Fibroblast of pulmonary artery (primary cell): ENCODE data around the gene CLRN2.

ENCODE experiments used
- DNase-seq: peaks from one replicate; pipeline ENCODE4 v3.0.0-alpha.2; 2010; ENCODE audit warnings: low read depth
- H3K4me3 ChIP-seq: replicated peaks from 2 replicates; pipeline ENCODE4 v1.5.1; 2011; ENCODE audit warnings: low read depth, mild to moderate bottlenecking, control low read depth, low read length, moderate library complexity
- TF ChIP-seq, protein P1 (sequence below): IDR thresholded peaks from 2 replicates; pipeline ENCODE4 v1.5.1; 2011; ENCODE audit warnings: mild to moderate bottlenecking, control low read depth, low read length, inconsistent platforms; ENCODE audit errors: missing control alignments

The CLRN2 gene

DNA sequence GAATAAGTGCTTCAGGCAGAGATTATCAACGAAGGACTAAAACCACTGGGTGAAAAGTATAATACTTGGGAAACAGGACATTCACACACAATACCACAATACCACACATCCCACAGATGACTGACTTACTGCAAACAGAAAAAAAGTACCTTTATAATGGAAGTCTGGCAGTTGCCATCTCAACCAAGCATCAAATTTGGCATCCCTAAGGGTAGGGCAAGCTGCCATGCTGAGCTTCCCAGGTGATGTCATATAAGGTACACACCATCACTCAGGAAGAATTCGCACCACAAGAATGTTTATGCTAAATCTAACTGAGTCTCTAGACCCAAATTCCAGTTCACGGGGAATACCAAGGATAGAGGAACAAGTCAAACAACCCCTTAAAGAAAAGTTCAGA is 12.2 kb upstream of the CLRN2 start:
- H3K4me3 ChIP-seq = no peak overlapping the region
- TF ChIP-seq, protein P1, sequence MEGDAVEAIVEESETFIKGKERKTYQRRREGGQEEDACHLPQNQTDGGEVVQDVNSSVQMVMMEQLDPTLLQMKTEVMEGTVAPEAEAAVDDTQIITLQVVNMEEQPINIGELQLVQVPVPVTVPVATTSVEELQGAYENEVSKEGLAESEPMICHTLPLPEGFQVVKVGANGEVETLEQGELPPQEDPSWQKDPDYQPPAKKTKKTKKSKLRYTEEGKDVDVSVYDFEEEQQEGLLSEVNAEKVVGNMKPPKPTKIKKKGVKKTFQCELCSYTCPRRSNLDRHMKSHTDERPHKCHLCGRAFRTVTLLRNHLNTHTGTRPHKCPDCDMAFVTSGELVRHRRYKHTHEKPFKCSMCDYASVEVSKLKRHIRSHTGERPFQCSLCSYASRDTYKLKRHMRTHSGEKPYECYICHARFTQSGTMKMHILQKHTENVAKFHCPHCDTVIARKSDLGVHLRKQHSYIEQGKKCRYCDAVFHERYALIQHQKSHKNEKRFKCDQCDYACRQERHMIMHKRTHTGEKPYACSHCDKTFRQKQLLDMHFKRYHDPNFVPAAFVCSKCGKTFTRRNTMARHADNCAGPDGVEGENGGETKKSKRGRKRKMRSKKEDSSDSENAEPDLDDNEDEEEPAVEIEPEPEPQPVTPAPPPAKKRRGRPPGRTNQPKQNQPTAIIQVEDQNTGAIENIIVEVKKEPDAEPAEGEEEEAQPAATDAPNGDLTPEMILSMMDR = no peak
- DNase-seq = peak; percentile 8

DNA sequence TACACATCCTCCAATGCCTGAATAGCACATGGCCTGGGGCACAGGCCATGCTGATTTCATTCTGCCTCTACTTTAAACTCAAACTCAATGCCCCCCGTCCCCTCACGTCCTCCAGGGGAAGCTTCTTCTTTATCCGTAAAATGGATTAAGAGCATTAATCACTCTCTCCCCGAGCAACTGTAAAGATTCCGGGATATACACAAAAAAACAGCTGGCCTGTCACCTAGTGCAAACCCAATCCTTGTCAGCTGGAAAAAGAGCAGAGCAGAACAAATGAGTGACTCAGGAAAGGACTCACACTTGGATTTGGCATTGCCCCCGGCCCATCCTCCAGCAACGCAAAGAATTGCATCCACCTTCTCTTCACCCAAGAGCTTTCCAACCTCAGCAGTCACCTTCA is 10.9 kb upstream of the CLRN2 start:
- TF ChIP-seq, protein P1 = no peak
- H3K4me3 ChIP-seq = no peak overlapping the region
- DNase-seq = no peak

DNA sequence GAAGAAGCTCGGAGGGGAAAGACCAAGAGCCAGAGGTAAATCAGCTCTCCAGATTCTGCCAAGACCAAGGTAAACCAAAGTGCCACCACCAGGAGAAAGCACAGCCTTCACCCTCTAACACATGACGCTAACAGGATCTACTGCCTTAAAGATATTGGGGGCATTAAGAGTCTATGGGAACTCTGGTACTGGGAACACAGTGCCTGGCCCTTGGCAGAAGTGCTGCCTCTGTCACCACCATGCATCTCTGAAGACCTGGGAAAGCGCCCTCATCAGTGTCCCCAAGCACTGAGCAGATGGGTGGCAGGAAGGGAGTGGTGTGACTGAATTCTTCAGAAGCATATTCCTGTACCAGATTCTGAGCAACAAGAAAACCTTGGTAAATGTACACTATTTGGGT is 4.4 kb upstream of the CLRN2 start:
- no peak for DNase-seq
- TF ChIP-seq, protein P1 = no peak
- H3K4me3 ChIP-seq = peak overlapping the region; percentile 75

DNA sequence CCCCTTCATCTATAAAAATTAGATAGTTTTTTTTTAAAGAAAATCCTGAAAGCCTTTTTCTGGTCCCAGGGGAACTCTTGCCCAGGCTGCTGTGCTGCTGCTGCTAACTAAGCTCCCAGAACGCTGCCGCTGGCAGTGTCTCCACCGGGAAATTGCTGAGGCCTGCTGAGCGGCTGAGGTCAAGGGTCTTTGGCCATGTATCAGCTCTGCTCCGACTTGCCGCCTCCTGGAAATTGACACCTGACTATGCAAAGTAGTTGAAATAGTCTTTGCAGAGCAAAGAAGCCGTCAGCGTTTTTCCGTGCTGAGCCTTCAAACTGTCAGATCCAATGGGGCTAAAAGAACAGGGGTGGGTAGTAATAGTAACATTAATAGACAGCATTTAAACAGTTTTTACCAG is 3.9 kb upstream of the CLRN2 start:
- TF ChIP-seq, protein P1 = no peak
- H3K4me3 ChIP-seq = peak overlapping the region; percentile 75
- DNase-seq = peak; percentile 31

DNA sequence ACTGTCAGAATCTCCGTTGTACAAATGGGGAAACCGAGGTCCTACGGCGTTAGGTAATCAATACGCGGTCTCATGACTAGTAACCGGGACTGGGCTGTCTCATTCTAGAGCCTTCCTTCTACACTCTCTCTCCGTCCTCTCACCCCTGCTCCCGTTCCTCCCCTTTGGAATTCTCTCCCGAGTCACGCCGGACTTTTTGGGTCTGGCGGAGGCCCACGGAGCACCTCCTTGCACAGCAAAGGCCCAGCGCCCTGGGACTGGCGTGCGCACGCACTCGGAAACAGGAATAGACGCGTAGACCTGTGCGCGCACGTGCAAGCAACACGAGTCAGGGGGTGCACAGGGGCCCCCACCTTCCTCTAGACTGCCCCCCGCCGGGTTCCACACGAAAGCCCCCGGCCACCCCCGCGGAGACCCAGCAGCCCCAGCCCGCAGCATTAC is 3.4 kb upstream of the CLRN2 start:
- H3K4me3 ChIP-seq = peak overlapping the region; percentile 75
- DNase-seq = peak; percentile 52
- TF ChIP-seq, protein P1 = no peak

DNA sequence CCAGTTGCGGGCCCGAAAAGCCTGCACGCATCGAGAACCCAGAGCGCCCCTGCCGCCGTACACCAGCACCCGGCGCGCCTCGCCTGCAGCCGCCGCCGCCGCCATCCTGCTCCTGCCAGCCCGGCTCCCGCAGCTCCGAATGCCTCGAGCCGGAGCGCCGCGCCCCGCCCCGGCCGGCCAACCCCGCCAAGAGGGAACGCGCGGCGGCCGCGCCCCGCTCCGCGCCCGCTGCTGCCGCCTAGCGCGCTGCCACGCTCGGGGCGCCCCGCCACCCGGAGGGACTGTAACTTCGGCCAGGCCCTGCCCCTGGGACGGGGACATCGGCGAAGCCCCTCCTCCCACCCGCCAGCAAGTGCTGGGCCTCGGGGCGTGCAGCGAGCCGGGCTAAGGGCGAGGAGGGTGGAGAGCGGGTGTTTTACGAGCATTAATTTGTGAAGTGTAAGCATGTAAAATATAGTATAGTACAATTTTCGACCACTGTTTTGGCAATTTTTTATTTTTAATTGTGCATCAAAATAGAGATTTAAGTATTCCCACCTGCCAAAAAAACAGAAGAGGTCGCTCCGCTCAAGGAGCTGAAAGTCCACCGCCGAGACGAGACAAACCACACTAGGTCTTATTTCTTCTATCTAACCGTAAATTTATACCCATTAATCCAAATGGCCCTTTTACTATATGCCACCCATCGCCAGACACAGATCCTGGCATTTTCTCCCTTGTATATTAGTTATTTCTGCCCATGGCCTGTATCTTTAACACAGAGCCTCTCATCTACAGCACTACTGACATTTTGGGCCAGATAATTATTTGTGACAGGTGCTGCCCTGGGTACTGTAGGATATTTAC is 2.8 kb upstream of the CLRN2 start, which contains the start of gene QDPR:
QDPR (minus strand) TSS at position 141 of the 846 bp plus-strand sequence; CDS start at position 105, 36 bp downstream.
- DNase-seq = peak; percentile 63

More for the DNA sequence above, 2.8 kb upstream of the CLRN2 start, which contains the start of gene QDPR:
- TF ChIP-seq, protein P1 = peak; percentile 6
- H3K4me3 ChIP-seq = peak within 1 kb of the TSS; percentile 75
